Hematopoietic multipotent progenitor cell treated with erythropoietin and hydrocortisone succinate and interleukin-3 and kit ligand, for 15 days (in vitro differentiated cells): ENCODE measurements around the gene UBAC2.

Source experiments
- DNase-seq: peaks from one replicate; pipeline ENCODE4 v3.0.0-alpha.2; 2015; ENCODE audit warnings: low spot score

The UBAC2 gene

DNA sequence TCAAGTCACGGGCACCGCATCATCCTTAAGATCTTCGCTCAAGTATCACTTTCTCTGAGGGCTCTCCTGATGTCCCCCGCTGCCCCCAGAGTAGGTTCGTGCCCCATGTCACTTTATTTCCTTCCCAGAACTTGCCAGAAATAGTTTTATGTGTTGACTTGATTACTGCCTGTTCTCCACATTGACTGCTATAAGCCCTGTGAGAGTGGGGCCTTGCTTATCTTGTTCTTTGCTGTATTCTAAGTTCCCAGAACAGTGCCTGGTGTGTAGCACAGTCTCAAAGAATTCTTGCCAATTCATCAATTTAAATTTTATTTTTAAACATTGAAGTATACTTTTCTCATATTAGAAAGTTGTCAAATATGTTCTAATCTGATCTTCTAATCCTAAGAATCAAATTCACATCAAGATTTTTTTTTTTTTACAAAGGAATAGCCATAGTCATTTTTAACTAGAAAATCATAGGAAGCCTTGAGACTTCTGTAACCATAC is 138.6 kb downstream of the UBAC2 start:
- no peak for DNase-seq

DNA sequence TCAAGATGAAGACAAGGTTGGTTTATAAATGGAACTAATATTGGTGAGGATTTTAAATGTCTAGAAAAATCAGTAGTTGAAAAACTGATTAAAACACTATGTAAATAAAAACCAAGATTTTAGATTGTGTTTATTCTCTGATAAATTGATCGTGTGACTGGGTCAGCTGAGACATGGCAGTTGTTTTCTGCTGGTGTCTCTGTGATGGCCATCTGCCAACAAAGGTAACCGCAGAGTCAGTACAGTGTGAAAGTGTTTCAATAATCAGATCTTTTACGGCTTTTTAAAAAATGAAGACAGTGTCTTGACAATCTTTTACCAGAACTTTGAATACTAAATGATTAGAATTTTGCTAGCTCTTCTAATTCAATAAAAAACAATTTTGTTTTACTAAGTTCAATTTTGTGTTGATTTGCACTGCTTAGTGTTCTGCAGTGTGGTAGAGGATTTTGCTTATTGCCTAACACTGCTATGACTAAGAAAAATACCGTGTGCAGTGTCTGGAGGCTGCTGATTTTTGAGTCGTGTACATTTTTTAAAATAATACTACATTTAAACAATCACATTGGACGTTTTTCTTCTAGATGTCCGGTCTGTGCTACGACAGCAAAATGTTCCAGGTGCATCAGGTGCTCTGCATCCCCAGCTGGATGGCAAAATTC is 139.2 kb downstream of the UBAC2 start:
- no peak for DNase-seq

DNA sequence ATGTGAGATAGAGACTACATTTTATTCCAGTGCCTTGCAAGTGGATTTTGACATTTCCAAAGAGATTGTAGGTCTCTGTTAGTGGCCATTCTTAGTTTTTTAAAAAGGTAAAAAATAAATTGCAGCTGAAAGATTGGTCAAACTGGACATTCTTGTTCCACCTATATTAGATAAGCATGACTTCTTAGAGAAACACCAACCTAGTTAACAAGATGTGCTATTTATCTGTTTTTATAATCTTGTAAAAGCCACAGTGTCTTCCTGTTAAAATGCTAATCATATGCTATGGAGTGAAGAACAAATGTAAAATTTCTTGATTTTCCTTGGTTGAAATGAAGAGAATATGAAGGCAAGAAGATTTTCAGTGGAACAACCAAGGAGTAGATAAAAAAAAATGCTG is 140.0 kb downstream of the UBAC2 start:
- DNase-seq = no peak

DNA sequence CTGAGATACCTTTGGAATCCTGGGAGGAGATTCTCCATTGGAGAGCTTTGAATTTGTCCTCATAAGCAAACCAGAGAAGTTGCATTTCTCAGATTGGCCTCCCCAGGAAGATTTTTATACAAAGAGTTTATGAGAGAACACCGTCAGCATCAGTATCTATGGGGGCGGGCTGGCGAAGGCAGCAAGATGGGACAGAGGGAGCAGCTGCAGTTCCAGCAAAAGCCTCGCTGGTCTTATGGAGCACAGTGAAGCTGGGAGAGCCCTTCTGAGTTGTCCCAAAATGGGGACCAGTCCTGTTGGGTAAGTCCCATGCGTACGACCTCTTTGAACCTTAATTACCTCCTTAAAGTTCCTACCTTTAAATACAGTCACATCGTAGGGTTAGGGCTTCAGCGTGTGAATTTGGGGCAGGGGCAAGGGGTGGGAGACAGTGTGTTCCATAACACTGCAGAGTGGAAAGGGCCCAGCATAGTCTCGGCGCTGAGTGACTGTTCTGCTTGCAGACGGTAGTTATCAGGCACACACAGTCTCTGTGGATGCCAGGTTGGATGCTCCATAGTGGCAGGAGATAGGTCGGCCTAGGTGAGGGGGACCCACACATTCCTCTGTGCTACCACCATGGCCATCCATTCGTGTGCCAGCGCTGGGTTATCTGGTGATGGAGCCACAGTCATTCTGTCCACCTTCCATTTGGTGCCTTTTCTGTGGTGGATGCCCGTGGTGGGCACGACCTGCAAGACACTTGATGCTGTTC is 141.5 kb downstream of the UBAC2 start:
- no peak for DNase-seq

DNA sequence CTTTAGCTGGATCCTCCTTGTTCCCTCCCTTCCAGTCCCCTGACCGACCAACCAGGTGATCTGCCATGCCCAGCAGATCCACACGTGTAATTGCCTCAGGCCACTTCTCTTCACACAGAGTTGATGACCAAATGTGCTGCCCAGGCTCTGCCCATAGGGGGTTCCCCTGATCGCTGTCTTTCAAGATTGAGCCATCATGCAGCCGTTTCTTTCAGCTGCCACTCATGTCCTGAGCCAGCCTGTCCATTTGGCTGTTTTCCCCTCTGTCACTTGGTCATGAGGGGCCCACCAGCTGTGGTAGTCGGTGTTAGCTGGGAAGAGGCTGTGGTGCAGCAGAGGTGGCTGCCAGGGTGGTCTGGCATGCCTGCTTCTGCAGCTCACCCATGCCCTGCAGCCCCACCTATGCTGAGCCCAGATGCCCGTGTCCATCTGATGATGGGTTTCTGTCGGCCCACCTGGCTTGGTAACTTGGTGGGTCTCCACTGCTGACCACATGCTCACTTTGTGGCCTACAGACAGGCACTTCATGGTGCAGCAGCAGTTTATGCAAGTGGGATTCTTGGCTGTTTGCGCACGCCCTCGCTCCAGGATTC is 142.2 kb downstream of the UBAC2 start:
- DNase-seq = no peak

DNA sequence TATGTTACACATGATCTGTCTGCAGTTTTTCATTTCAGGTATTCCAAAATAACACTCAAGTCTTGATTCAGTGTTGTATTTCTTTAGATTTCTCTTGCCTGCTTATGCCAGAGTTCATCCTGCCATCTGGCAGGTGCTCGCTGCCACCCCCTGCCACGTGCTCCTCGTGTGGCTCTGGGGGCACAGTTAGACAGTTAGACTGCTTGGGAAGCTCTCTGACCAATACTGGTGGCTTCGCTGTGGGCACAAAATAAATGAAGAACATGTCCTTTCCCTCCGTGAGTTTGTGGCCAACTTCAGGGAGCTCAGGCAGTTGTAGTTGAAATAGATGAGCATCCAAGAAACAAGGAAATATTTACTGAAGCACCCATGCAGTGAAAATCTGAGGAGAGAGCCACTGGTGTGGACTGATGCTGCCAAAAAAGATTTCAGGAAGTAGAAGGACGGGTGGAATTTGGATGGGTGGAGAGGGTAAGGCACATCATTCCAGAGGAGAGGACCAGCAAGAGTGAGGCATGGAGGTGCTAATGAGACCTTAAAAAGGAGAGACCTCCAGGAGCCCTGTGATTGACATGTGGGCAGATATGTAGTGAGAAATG is 144.1 kb downstream of the UBAC2 start:
- no peak for DNase-seq

DNA sequence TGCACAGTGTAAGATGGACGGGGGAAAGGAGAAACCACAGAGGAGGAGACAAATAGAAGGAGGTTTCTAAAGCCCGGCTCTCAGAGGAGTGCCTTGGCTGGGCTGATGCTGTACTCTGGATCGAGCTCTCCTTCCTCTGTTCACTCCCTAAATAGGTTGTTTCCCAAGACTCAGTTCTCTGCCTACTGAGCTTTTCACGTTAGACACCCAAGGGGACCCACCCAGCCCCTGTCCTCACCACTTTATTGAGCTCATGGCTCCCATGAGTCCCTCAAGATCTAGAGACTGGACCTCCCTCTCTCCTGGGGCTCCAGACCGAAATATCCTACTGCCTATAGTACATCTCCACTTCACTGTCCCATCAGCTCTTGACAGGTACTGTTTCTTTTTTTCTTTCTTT is 144.7 kb downstream of the UBAC2 start:
- DNase-seq = no peak

DNA sequence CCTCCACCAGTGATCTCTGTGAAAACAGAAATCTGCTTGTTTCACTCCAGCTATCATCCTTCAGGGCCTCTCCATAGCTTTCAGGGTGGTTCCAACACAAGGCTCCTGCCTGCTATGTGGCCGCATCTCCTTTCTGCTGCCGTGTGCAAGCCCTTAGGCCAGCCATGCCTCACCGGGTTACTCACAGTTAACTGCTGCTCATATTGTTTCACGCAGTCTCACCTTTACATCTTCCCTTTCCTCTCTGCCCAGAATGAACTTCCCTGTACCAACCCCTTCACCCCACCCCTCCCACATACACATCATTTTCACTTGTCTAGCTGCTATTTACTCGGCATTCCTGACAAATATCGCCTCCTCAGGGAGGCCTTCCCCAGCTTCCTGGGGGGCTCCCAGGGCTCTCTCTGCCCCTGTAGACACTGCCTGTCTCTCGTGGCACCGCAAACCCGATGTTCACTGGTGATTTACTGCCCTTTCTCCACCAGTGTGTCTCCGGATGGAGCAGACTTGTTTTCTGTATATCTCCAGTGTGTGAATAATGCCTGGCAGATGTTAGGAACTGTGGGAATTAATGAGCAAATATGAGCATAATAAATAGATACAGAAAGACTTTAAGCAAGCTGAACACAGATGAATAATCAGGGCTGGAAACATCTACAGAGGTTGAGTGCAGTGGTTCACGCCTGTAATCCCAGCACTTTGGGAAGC is 145.8 kb downstream of the UBAC2 start:
- no peak for DNase-seq

DNA sequence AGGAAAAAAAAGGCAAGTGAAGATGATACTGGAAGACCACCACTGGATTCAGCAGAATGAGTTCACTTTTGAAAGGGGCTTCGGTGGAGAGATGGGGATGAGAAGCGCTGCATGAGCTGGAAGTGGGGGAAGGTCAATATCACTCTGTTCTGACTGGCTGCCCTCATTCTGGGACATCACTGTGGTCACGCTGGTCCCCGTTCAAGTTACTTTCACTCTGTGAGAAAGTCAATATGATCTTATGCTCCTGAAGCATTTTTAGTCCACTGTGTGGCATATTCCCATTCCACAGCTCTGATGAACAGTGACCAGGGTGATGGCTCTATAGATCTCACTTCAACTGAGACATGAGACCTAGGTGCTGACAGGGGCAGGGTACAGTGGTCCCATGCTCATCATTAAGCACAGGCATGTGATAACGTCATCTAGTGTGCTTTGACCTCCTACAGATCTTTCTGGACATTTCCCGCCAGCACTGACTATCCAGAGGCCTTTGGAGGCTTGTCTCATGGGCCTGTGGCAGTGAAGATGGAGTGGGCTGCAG is 146.8 kb downstream of the UBAC2 start:
- DNase-seq = no peak

DNA sequence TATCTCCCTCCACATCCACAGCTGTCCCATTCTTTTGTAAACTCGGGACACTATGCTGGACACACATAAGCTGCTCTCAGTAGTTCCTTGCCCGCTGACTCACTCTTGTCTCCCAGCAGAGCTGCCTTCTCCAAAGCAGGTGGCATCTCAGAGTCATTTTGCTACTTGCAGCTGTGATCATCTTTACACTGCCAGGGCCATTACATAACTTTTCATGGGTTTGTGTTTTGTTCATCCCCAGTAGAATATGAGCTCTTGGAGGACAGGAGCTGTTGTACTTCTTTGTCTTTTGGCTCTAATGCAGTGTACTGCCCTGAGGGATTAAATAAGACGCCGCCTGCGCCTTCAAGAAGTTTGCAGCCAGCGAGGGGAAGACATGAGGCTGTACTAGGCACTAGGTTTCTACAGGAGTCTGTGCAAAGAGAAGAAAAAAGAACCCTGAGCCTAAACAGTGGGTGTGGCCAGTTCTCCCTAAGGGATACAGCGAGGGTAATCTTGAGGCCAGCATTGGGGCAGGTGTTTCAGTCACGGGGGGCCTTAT is 147.3 kb downstream of the UBAC2 start:
- no peak for DNase-seq

DNA sequence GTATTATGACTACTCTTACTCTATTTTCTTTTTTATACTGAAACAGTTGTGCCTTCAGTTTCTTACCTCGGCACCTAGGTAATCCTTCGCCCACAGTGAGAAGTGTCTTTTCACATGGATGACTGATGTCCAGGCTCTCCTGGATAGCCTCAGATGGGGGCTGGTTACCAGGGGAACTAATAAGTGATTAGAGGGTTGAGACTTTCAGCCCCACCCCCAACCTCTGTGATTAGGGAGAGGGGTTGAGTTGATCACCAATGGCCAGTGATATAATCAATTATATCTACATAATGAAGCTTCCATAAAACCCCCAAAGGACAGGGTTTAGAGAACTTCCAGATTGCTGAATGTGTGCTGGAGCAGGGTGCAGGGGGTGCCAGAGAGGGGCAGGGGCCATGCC is 149.5 kb downstream of the UBAC2 start:
- DNase-seq = no peak

DNA sequence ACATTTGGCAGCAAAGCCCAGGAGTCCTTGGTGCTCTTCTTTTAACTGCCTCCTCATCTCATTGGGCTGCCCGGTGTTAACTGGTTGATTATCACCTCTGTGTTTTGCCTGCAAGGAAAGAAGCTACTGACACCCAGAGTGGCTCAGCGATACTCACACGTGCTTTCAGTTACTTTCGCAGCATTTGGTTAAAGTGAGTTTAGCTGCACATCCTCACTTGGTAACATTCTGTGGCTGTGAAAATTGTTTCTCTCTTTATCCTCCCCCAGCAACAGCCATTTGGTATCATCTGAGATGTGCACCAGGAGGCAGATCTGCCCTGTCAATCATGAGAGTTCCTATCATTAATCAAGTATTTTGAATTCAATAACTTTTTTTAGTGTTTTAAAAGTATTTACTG is 151.1 kb downstream of the UBAC2 start:
- DNase-seq = no peak

DNA sequence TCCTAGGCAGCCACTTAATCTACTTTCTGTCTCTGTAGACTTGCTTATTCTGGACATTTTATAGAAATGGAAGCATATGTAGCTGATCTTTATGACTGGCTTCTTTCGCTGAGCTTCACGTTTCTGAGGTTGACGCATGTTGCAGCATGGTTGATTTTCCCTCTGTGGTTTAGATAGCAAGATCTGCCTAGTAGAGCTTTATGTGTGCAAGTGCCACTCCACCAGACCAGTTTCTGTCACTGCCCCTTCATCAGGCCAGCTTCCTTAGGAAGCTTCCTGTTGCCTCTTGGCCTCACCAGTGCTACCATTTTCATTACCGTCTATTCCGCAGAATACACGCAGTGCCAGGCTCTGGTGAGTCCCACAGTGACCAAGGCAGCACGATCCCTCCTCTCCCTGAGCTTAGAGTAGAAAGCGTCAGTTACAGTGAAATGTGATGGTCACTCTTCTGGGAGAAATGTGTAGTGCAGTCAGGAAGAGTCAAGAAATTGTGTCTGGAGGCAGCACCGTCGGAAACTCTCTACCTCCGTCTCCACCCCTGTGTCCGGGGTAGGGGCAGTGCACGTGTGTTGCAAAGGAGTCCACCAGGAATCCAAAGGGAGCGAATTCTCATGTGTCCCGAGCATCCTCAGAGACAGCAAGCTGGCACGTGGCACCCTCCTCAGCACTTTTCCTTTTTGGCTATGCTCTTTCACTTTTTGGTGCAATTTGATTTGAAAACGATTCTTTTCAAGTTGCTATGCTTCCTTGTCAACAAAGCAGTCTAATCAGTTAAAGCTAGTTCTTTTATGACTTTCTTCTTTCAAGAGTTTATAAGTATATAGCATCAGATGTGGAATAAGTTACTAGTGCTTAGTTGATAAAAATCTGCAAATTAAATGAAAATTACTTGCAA is 151.9 kb downstream of the UBAC2 start:
- DNase-seq = no peak

DNA sequence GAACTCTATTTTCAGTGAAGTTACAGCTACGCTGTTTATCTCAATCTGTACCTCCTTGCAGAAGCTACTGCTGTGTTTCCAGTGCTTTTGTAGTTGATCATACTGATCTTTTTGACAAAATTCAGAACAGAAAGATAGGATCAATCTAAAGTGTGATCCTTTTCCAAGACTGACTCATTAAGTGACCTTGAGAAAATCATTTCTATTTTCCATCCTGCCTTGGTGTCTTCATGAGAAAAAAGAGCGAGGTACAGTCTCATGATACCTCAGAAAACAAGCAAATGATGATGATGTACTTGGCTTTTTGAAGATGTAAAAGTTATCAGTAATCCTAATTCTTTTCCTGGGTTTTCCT is 152.6 kb downstream of the UBAC2 start:
- no peak for DNase-seq

DNA sequence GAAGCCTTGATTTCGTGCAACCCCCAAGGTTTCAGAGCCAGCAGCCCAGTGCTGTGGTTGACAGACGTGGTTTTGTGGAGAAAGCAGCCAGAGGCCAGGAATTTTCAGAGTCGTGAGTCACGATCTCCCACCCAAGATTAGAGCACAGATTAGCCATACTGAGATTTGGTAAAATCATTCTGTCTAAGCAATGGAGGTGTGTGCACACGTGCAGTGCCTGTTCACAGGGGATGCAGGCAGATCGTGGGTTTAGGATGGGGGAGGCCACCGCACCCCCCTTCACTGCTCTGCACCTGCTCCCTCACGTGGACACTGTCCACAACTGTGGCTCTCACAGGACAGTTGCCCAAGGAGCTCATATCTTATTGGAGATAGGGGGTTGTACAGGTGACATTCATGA is 153.2 kb downstream of the UBAC2 start:
- DNase-seq = no peak

DNA sequence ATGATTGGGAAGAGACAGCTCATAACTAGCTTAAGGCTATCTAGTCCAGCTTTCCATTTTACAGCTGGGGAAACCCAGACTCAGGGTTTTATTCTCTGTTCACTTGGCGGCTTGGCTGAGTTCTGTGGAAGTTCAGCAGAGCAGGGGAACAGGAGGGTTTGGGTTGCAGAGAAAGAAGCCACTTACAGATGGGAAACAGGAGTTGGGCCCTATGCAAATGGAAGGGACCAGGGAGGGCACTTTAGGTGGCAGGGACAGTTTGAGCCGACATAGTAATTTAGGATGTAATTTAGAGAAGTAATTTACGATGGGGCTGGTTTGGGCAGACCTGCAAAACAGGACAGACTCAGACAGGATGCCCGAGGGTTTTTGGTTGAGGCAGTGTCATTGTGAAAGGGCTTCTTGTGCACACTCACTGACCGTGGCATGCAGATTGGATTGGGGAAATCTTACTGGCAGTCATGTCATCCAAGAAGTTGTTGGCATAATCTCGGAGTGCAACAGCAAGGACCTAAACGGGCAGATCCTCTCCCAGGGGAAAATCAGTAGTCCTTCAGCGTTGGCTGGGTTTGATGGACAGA is 153.8 kb downstream of the UBAC2 start:
- no peak for DNase-seq

DNA sequence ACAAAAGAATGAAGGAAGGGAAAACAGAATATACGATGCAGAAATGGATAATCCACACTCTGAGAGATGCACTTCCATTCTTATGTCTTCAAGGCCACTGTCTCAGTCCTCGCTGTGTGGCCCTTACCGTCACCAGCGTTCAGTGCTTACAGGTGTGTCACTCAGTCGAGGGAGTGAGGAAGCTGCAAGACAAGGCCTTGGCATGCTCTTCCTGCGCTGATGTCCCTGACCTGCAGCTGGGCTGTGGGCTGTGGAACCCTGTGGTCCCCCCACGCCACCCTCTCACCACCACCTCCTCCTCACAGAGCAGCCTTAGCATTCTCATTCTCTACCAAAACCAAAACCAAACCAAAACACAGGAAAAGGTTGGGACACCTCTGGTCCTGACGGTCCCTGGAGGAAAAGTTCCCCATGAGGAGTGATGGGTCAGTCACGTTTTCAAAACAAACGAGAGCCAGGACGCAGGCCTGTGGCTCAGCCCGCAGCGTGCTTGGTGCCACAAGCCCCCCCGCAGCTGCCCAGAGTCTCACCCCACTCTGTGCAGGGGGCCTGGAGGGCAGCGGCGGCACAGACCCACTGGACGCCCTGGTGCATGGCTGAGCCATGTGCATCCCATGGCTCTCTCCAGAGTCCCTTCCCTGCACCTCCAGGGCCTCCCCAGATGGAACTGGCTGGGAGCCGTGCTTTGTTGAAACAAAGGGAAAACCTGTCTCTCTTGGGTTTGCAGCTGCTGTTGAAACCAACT is 154.8 kb downstream of the UBAC2 start:
- no peak for DNase-seq

DNA sequence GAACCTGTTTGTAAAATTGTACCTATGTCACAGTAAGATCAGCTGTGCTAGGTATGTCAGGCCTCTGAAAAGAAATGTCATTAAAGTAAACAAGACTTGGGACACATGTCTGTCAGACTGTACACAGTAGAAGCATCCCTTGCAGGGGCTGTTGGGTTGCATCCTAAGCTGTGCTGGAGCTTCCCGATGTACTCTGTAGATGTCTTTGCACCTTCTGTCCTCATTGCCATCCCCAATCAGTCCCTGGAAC is 155.3 kb downstream of the UBAC2 start:
- DNase-seq = peak; percentile 15

DNA sequence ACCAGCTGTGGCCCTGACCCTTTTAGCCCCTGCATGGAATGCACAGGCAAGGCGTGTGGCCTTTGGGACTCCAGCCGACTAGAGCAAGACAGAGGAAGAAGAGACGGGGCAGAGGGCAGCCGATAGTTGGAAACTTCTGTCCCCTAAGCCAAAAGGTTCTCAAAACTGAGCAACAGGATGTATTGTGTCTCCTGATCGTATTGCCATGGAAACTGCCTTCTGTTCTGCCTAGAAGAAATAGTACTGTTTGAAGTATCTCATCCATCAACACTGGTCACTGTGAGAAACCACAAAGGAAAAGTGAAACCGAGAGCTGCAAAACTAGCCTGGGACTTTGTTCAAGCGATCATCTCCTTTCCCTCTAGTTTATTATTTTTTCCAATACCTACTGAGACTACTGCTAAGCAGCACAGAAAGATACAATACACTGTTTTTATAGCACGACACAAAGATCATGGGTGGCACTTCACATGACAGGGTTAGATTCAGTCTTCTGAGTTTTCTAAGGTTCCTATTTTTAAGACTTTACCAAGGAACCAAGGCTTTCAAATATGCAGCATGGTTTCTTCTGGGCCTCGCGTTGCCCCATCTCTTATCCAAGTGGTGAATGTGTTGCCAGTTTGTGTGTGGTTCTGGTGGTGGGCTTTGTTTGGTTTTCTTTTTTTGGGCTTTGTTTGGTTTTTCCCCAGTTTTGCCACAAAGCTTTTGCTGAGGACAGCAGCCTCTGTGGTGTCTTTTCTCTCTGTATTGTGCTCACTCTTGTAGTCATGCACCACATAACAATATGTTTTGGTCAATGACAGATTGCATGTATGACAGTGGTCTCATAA is 155.8 kb downstream of the UBAC2 start:
- DNase-seq = peak; percentile 38
